DMS114 treated with DMSO at 0.1 percent for 48 hours (cell line): ENCODE data around the gene PTPRG.
"Not testable (repeated sequence)": the region's sequence is repeated elsewhere in the genome, so short reads cannot be mapped to it uniquely, and the experiment has no call there.

Experiments
- DNase-seq: peaks from one replicate; lab custom pipeline; 2025; ENCODE audit not compliant: unreplicated experiment; lab: John Stamatoyannopoulos, UW

PTPRG gene

DNA sequence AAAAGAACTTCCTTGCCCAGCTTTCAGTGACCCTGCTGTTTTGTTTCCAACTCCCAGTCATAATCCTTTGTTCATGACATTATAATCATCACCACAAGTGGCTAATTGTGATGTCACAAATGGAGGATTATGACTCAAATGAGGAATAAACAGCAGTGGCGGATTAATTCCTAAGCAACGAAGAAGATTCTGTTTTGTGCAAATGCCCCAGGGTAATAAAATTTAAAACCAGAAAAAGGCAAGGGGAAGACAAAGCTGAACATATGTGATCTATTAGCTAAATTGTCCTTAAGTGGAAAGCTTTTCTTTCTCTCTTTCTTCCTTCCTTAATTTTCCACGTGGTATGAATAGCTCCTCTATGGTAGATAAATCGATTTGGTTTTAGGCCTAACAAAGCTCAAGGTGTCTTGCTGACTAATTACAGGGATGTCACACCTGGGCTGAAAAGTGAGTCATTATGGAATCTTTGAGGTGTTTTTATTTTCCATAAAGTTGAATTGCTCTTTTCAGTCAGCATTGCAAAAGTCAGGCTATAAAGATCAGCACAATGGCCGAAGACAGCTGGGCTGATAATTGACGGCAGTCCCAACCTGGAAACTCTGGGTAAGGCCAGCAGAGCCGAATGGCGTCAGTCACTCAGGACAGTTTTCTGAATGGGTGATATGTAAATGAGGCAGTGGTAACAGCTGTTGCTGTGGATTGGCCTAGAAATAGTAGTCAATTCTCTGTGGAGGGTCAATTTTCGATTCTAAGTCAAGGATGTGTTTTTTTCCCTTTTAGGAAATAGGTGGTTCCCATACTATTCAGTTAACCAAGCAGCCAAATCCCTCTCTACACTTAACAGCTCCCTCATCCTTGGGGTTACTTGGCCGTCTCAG, 121.5 kb downstream of the PTPRG start:
- DNase-seq, result no peak

DNA sequence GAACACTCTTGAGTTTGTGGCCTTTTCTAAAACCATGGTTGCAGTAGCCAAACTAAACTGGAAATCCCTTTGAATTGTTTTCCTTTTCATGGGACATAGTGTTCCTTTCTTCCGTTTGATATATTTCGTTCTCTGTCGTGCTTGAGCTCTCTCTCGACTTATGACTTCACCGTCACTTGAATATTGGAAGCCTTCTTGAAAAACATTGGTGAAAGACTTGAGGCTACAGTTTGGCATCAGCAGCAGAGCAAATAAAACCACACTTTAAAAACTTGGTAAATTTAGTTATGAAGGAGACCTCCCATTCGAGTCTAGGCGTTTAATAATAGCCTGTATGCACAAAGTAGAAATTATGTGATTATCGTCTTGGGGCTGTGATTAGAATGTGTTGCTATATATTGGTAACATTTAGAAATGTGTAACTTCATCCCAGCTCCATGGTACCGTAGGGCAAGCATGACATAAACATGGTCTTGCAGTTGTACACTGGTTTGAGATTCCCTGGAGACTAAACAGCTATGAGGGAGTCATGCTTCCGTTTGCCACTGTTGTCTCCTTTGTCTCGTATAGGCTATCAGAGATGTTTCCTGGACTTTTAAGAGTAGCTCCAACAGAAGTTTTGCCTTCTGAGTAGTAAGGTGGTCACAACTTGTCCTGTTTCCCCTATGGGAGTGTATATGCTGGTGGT, 122.3 kb downstream of the PTPRG start:
- DNase-seq, result no peak

GRCh38 chr3:61684386-61684785, 123.0 kb downstream of the PTPRG start:
- DNase-seq, result no peak

- no peak for DNase-seq
Observed at GRCh38 chr3:61685755-61686154, 124.4 kb downstream of the PTPRG start.

GRCh38 chr3:61686228-61686648, 124.9 kb downstream of the PTPRG start:
- no peak for DNase-seq

GRCh38 chr3:61687206-61687605, 125.8 kb downstream of the PTPRG start:
- DNase-seq, result no peak

DNA sequence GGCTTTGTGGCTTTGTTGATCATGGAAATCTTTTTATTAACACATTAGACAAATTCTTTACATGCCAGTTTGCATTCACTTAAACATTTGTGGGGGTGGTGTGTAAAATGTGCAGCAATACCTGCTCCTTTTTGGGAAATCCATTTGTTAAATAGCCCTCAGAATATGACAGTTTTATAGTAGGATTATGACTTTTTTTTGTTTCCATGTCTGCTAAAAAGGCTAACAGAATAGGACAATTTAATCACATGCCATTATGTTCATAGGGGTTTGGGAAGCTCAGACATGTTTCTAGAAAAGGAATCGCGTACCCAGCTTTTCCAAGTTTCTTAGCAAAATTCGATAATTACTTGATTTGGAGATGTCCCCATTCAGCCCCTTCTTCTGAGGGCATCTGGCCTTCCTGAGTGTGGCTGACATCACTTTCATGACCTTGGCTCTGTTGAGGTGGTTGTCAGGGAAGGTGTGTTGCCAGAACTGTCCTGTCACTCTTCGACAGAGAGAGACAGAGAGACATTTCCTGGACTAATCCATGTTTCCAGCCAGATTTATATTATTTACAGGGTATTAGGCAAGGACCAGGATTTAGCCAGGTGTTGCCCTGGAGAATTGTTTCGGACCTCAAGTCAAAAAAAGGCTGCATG, 126.4 kb downstream of the PTPRG start:
- DNase-seq, result no peak

DNA sequence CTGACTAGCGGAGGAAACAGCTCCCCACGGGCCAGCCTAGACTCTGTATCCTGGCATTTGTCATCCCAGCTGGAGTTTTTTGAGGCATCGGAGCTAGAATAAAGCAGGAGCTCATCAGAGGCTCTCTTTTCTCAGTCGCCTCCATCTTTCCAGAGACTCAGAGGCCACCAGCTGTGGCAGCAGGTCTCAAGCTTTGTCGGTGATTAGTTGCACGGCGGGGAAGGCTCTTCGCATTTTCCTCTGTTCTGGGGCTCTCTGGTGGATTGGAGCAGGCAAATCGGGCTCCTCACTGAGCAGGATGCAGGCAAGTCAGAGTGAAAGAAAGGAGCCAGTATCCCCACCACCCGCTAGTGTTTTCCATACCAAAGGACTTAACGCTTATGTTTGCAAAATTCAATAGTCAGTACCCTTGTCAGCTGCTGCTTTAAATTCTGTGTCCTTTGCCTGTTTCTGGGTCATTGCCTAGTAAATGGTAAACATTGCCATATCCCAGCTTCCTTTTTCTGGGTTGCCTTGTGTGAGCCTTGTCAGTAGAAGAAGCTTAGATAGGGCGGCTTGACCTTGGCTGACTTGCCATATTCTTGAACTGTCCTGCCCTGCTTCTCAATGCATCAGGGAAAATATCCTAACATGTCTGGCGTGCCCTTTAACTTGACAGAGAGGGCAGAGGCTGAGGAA, 127.1 kb downstream of the PTPRG start:
- no peak for DNase-seq

DNA sequence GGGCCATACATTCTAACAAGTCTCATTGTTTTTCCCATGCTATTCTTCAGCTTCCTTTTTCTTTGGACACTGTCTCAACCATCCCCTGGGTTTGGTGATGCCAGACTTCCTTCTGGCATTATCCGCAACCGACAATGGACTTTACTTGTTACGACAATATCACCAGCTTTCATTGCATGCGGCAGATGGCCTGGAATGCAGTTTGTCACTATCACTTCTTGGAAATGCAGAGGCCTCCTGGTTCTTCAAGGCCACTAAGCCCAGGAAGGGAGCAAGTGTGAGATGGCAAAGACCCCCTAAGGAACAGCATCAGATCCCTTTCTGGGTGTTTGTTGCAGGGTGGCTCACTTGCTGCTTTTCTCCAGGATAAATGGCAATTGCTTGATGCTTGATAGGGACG, 128.6 kb downstream of the PTPRG start:
- no peak for DNase-seq

- DNase-seq, result no peak
Observed at GRCh38 chr3:61691466-61691865, 130.1 kb downstream of the PTPRG start.

GRCh38 chr3:61697301-61697700, 135.9 kb downstream of the PTPRG start:
- DNase-seq, result no peak

GRCh38 chr3:61698278-61699072, 137.1 kb downstream of the PTPRG start:
- DNase-seq, result not testable (repeated sequence)

GRCh38 chr3:61699622-61700021, 138.3 kb downstream of the PTPRG start:
- DNase-seq, result no peak

- DNase-seq, result no peak
Observed at GRCh38 chr3:61701011-61701410, 139.6 kb downstream of the PTPRG start.

- no peak for DNase-seq
Observed at GRCh38 chr3:61702453-61702852, 141.1 kb downstream of the PTPRG start.

DNA sequence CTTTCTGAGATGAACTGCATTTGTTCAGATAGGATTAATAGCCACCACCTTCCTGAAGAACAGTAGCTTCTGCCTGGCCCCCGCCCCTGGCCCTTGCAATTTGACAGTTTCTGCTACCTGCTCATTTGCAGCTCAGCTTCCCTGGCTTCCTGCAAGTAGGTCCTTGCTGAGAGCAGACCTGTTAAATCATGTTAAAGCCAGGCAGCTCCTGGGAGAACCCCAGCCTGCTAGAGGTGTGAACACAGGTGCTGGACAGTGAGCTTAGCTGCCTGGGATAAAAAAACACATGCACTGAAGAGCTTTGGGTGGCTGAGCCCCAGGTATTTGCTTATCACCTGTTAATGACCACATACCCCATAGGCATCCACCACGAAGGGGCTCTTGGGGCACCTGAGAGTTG, 143.4 kb downstream of the PTPRG start:
- no peak for DNase-seq

GRCh38 chr3:61707492-61707891, 146.1 kb downstream of the PTPRG start:
- DNase-seq, result no peak

DNA sequence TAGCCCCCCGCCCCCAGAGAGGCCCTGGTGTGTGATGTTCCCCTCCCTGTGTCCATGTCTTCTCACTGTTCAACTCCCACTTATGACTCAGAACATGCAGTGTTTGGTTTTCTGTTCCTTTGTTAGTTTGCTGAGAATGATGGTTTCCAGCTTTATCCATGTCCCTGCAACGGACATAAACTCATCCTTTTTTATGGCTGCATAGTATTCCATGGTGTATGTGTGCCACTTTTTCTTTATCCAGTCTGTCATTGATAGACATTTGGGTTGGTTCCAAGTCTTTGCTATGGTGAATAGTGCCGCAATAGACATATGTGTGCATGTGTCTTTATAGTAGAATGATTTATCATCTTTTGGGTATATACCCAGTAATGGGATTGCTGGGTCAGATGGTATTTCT, 149.5 kb downstream of the PTPRG start:
- DNase-seq, result not testable (repeated sequence)

GRCh38 chr3:61714225-61714624, 152.9 kb downstream of the PTPRG start:
- no peak for DNase-seq

GRCh38 chr3:61715886-61716527, 154.6 kb downstream of the PTPRG start:
- DNase-seq, result no peak
